Germinal center (tissue), 1 donor: ENCODE measurements around the gene RNF44.
"Not testable (repeated sequence)": the region's sequence is repeated elsewhere in the genome, so short reads cannot be mapped to it uniquely, and the experiment has no call there.

ENCODE experiments used
- DNase-seq: peaks from one replicate; pipeline ENCODE4 v3.0.0; 2012; ENCODE audit warnings: mixed read lengths, low spot score

Gene RNF44

GRCh38 chr5:176519810-176520720 is 17.1 kb downstream of the RNF44 start:
- DNase-seq = no peak

GRCh38 chr5:176517053-176517661 is 20.0 kb downstream of the RNF44 start:
- DNase-seq = no peak

- DNase-seq = no peak
These were observed 21.8 kb downstream of the RNF44 start for GRCh38 chr5:176515396-176515795.

GRCh38 chr5:176514244-176514950 is 22.8 kb downstream of the RNF44 start:
- DNase-seq = no peak

GRCh38 chr5:176513788-176514187 is 23.4 kb downstream of the RNF44 start:
- no peak for DNase-seq

- no peak for DNase-seq
These were observed 28.6 kb downstream of the RNF44 start for GRCh38 chr5:176508603-176509002.

- DNase-seq = no peak
These were observed 29.3 kb downstream of the RNF44 start for GRCh38 chr5:176507911-176508310.

GRCh38 chr5:176503496-176503895 is 33.7 kb downstream of the RNF44 start:
- DNase-seq = no peak

- DNase-seq = no peak
These were observed 35.9 kb downstream of the RNF44 start for GRCh38 chr5:176501333-176501732.

GRCh38 chr5:176500511-176500910 is 36.7 kb downstream of the RNF44 start:
- no peak for DNase-seq

- no peak for DNase-seq
These were observed 37.9 kb downstream of the RNF44 start for GRCh38 chr5:176499273-176499672.

GRCh38 chr5:176497852-176498251 is 39.4 kb downstream of the RNF44 start:
- DNase-seq = no peak

- no peak for DNase-seq
These were observed 44.8 kb downstream of the RNF44 start for GRCh38 chr5:176492431-176492830.

- no peak for DNase-seq
These were observed 45.3 kb downstream of the RNF44 start for GRCh38 chr5:176491901-176492300.

- DNase-seq = no peak
These were observed 46.1 kb downstream of the RNF44 start for GRCh38 chr5:176491101-176491502.

- no peak for DNase-seq
These were observed 46.9 kb downstream of the RNF44 start for GRCh38 chr5:176490301-176490700.

- no peak for DNase-seq
These were observed 48.1 kb downstream of the RNF44 start for GRCh38 chr5:176489077-176489476.

GRCh38 chr5:176487160-176487559 is 50.0 kb downstream of the RNF44 start:
- DNase-seq = not testable (repeated sequence)

GRCh38 chr5:176486189-176486757 is 50.9 kb downstream of the RNF44 start:
- DNase-seq = no peak

- DNase-seq = no peak
These were observed 52.0 kb downstream of the RNF44 start for GRCh38 chr5:176485176-176485575.

GRCh38 chr5:176481711-176482110 is 55.5 kb downstream of the RNF44 start:
- no peak for DNase-seq
